GM21423 (cell line): Measurements from ENCODE around the gene GPR75.
"Not testable (repeated sequence)": the region's sequence is repeated elsewhere in the genome, so short reads cannot be mapped to it uniquely, and the experiment has no call there.

Experiments used
- ATAC-seq: cut with Tn5 transposase; IDR thresholded peaks from one replicate; pipeline ENCODE4 v1.9.1; 2021; ENCODE audit warnings: mild to moderate bottlenecking, moderate library complexity; ENCODE audit not compliant: unreplicated experiment

The GPR75 gene

DNA sequence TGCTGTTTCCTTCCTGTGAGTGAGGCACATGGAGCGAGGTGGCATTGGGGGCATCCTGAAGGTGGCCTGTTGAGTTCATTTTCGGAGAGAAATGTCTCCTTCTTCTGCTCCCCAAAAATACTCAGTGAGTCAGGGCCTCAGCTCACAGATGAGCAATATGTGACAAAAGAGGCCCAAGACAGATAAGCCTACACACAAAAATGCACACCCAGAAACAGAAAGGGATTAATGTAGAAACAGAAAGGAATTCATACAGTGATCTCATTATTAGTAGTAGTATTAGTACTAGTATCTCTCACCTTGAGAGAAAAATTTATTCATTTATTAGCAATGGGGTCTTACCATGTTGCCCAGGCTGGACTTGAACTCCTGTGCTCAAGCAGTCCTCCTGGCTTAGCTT, 5.1 kb downstream of the GPR75 start:
- ATAC-seq = no peak

DNA sequence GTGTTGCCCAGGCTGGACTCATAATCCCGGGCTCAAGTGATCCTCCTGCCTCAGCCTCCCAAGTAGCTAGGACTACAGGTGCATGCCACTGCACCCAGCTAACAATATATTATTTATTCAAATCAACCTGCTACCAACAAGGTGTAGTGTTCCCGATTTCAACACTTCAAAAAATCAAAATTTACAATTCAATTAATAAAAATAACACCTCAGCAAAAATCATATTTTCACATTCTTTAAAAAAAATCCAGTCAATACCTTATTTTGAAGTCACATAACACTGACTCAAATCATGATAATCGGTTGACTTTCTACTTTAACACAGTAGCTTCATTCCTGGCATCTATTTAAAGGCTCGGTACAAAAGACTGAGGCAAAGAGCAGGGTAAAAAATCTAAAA, 7.2 kb downstream of the GPR75 start:
- ATAC-seq = no peak

DNA sequence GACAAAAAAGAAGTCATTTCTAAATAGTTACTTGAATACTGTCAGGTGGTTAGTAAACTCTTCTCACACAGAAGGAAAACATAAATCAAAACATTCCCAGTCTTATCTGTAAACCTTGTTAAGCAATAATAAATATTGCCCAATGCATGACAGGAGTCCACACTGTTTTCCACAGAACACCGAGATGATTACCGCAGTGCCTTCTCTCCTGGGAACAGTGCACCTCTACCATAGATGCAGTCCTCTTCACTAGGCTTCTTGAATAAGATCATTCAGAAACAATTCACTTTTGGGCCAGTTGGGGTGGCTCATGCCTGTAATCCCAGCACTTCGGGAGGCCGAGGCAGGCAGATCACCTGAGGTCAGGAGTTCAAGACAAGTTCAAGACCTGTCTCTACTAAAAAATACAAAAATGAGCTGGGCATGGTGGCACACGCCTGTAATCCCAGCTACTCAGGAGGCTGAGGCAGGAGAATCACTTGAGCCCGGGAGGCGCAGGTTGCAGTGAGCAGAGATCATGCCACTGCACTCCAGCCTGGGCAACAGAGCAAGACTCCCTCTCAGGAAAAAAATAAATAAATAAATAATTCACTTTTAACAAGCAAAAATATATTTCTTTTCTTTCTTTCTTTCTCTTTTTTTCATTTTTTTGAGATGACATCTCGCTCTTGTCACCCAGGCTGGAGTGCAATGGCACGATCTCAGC, 8.6 kb downstream of the GPR75 start:
- ATAC-seq = not testable (repeated sequence)

DNA sequence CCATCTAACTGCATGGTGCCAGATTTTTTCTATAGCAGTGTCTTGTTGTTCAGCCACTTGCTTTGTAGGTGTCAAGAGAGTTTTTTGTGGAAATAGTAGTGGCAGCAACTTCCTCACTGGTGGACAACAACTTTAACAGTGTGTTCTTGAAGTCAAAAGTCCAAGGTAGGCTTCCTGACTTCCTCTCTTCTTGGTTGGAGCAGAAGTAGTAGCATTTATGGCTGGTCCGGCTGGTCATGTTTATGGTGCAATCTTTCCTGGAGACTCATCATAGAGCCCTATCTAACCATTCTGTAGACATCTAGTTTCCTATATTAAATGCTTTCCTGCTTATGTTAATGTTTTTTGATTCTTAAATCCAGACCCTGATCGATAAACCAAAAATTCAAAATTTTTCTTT, 11.7 kb downstream of the GPR75 start:
- no peak for ATAC-seq

DNA sequence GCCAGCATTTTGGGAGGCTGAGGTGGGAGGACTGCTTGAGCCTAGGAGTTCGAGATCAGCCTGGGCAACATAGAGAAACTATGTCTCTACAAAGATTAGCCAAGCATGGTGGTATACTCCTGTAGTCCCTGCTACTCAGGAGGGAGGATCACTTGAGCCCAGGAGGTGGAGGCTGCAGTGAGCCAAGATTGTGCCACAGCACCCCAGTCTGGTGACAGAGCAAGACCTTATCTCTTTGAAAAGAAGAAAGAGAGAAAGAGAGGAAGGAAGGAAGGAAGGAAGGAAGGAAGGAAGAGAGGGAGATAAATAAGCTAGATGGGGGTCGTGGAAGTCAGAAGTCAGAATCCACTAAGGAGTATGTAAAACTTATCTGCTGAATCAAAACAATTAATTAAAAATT, 16.2 kb downstream of the GPR75 start:
- no peak for ATAC-seq

DNA sequence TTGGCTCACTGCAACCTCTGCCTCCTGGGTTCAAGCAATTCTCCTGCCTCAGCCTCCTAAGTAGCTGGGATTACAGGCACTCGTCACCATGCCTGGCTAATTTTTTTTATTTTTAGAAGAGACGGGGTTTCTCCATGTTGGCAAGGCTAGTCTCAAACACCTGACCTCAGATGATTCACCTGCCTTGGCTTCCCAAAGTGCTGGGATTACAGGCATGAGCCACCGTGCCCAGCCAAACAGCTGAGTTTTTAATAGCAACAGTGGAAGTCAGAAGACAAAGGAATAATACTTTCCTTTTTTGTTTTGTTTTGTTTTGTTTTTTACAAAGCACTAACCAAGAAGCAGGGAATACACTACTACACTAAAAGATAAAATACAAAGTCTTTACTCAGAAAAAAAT, 16.9 kb downstream of the GPR75 start:
- no peak for ATAC-seq

DNA sequence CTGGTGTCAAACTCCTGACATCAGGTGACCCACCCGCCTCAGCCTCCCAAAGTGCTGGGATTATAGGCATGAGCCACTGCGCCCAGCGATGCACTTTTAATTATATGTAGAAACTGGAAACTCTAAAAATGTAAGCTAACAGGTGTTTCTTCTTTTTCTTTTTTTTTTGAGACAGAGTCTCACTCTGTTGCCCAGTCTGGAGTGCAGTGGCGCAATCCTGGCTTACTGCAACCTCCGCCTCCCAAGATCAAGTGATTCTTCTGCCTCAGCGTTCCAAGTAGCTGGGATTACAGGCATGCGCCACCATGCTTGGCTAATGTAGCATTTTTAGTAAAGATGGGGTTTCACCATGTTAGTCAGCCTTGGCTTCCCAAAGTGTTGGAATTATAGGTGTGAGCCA, 18.1 kb downstream of the GPR75 start:
- ATAC-seq = not testable (repeated sequence)

DNA sequence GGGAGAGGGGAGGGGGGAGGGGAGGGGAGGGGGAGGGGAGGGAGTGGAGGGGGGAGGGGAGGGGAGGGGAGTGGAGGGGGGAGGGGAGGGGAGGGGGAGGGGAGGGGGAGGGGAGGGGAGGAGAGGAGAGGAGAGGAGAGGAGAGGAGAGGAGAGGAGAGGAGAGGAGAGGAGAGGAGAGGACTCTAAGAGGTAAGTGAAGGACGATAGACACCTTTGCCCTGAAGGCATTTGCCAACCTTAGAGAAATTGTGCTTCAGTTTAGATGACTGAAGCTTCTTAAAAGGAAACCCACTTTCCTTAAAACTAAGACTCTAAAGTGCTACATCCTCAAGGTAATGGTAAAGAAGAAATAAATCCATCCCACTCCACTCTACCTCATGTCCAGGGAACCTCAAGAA, 19.2 kb downstream of the GPR75 start:
- ATAC-seq = no peak

DNA sequence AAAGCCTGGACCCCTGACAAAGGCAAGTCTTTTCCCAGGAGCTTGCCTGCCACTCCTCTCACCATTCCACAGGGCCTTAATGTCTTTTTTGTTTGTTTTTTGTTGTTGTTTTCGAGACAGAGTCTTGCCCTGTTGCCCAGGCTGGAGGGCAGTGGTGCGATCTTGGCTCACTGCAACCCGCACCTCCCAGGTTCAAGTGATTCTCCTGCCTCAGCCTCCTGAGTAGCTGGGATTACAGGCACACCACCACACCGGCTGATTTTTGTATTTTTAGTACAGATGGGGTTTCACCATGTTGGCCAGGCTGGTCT, 29.8 kb downstream of the GPR75 start:
- ATAC-seq = not testable (repeated sequence)

DNA sequence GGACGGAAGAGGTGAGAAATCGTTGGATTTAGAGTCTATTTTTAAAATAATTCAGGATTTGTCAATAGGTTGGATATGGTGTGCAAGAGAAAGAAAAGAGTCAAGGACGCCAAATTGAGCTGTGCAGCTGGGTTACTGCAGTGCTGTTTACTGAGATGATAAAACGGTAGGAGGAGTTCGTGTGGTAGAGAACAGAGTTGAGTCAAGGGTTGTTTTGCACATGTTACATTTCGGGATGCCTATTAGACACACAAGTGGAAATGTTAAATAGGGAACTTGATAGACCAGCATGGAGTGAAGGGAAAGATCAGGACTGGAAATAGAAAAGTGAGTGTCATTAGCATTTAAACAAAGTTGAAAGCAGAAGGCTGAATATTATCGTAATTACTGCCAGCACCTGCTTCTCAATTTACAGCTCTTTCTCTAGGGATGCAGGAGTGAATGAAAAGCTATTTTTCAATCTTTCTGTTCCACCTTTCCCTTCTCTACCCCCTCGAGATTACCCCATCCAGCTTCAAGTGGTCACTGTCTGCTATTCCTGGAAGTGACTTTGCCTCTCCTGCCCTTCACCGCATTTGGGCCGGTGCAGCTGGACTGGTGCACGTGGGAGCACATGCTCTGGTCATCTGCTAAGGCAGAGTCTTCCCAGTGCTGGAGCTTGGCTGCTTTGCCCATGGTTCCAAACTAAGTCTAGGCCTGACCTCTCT, 30.3 kb downstream of the GPR75 start:
- ATAC-seq = no peak

DNA sequence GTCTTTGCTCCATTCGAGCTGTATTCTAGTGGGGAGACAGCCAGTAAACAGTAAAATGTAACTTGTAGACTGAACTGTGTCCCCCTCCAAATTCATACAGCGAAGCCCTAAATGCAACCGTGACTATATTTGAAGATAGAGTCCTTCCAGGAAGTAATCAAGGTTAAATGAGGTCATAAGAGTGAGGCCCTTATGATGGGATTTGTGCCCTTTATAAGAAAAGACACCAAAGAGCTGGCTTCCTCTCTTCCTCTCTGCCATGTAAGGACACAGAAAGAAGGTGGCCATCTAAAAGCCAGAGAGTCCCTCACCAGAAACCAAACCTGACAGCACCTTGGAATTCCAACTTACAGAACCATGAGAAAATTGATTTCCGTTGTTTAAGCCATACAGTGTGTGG, 31.4 kb downstream of the GPR75 start:
- no peak for ATAC-seq

DNA sequence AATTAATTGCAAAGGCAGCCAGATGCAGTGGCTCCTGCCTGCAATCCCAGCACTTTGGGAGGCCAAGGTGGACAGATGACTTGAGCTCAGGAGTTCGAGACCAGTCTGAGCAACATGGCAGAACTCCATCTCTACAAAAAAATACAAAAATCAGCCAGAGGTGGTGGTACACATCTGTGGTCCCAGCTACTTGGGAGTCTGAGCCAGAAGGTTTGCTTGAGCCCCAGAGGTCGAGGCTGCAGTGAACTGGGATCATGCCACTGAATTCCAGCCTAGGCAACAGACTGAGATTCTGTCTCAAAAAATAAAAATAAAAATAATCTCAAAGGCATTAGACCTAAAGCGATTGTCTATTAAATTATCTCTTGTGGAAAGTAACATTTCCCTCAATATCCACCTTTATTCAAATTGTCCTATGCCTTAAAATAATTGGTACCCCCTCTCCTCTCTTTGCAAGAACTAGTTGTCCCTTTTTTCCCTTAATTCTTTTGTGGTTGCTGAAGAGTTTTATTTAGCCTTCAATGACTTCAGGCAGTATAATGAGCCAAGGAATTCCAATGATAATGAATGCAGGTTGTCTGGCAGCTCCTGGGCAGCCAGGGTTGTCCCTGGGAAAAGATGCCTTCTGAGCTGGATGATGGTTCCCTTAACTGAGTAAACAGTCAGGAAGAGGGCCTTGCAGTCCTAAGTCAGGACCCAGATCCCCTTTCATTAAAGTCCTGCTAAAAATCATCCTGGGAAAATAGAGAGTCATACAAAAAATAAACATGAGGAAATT, 32.2 kb downstream of the GPR75 start:
- ATAC-seq = no peak

DNA sequence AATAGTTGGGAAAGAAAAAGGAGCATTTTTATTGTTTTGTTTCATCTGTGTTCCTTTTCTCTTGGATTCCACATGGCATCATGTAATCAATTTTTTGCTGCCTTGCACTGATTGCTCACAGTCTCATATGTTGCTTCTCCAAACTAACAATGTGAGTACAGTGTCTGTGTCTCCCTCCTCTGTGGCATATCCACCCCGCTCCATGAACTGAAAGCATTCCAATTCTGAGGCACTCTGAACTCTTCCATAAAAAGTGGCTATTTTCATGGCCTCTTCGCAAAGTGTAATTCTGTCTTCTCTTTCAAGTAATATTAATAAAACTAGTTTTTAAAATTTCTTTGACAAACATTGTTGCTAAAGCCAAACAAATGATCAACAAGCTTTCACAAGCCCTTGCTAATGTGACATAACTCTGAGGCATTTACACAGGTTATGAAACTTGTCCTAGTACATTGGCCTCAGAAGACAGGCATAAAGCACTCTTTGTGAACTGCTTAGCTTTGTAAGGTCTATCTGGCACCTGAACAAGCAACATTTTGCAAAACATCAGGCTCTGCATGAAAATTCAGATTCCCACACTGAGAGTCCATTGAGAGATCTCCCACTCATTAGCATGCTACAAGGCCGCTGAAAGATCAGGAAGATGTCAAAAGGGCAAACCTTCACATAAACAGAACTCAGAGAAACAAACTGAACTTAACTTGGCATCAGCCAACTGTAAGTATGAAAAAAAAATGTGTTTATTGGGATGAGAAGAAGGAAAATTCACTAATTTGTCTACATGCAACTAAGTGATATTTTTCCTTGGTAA, 33.0 kb downstream of the GPR75 start:
- no peak for ATAC-seq

DNA sequence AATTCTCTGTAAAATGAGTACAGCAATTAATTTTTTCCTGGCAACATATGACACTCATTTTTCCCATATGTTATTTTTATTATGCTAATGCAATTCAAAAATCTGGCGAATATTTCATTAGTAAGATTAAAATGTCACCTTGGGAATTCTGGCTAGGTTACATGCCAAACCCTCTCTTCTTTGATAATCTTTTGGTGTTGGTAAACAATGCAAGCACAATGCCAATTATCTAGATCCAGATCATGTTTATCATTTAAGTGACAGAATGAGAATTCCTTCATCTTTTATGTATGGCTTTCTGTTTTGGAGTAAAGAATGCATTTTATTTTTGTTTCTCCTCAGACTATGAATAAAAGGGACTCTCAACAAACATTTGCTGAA, 33.7 kb downstream of the GPR75 start:
- ATAC-seq = no peak

DNA sequence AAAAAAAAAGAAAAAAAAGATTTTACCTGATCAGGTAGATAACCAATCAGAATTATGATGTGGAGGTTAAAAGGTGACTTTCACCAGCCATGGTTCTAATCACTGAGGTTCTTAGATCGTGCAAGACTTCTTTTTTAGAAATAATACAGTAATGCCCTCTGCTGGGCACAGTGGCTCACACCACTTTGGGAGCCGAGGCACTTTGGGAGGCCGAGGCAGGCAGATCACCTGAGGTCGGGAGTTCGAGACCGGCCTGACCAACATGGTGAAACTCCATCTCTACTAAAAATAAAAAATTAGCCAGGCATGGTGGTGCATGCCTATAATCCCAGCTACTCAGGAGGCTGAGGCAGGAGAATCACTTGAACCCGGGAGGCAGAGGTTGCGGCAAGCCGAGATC, 36.1 kb downstream of the GPR75 start:
- ATAC-seq = not testable (repeated sequence)

DNA sequence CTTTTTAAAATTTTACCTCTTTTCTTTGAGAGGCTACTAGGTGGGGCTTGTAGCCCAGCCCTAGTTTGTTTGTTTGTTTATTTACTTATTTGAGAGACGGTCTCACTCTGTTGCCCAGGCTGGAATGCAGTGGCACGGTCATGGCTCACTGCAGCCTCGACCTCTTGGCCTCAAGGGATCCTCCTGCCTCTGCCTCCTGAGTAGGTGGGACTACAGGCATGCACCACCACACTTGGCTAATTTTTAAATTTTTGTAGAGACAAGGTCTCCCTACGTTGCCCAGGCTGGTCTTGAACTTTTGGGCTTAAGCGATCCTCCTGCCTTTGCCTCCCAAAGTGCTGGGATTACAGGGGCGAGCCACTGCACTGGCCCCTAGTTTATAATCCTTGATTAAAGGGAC, 38.0 kb downstream of the GPR75 start:
- ATAC-seq = no peak

DNA sequence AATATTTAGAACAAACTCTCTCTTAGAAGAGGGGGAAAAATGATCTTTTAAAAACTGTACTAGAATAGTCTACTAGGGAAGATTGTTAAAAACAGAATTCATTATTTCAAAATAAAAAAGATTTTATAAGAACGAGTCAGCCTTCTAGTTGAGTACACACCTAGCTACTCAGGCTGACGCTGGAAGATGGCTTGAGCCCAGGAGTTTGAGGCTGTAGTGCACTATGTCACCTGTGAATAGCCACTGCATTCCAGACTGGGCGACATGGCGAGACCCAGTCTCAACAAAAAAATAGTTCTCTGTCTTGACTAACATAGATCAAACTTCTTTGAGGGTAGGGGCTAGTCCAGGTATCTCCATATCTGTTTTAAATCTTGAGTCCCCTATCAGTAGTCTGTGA, 39.1 kb downstream of the GPR75 start:
- ATAC-seq = no peak

DNA sequence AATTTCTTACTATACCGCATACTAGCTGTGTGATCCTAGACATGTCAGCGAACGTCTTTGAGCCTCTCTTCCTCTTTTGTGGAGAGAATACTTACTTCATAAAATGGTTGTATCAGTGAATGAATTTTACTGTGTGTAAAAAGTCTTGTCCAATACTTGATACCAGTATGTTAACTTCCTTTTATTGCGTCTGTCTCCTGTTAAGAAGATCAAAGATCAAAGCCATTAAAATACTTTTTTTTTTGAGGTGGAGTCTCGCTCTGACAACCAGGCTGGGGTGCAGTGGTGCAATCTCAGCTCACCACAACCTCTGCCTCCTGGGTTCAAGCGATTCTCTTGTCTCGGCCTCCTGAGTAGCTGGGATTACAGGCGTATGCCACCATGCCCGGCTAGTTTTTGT, 39.7 kb downstream of the GPR75 start:
- no peak for ATAC-seq

DNA sequence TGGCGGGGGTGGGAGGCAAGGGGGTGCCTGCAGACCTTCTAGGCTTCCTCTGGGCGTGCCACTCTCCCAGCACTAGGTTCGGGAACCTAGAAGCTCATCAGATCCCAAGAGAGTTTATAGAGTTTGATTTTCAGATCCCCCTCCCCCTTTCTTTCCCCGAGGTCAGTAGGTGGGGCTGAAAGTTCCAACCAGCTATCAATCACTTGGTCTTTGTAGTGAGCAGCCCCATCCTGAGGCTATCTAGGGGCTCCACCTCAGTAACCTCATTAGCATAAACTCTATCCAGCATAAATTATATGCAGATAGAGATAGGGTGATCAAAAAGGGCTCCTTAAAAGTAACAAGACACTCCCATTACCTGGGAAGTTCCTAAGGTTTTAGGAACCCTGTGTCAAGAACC, 40.1 kb downstream of the GPR75 start:
- no peak for ATAC-seq

DNA sequence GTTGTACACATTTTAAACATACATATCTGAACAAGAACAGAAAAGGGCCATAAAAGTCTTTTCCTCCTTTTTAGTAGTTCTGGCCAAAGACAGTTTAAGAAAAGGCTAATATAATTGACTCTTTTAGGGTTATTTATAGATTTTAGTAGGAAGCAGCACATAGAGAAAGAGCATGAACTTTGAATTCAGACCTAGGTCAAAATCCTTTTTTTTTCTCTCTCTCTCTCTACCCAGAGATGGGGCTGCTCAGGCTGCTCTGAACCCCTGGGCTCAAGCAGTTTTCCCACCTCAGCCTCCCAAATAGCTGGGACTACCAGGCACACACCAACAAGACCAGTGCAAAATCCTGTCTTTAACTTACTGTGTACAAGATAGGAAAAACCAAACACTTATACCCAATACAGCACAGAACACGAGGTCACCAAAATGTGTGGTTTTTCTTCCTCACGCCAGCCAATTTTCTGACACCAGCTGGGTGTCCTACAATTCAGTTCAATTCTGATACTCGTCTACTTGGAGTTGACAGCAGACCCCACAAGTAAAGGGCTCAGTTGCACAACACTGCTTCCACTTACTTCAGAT, 40.8 kb downstream of the GPR75 start:
- no peak for ATAC-seq

DNA sequence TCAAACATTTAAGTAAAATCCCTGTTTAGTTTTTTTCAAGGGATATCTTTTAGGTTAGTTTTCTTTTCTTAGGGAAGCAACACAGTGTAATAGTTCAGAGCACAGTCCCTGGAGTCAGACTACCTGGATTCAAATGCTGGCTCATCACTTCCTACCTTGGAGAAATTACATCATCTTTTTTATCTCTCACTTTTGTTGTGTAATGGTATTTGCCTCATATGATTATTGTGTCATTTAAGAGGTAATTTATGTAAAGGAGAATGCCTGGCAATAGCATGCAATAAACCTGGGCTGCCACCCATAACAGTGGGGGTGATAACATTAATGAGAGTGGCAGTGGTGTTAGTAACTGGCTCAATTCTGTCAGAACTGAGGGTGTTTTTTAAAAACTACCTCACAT, 46.6 kb downstream of the GPR75 start:
- ATAC-seq = no peak
